ENCODE measurements around the gene SETD3. TPM values are rescaled to one million over a fixed set of nuclear protein-coding genes. Genes with fewer than 3 reads are reported as not detected.
"Not testable (repeated sequence)": the region's sequence is repeated elsewhere in the genome, so short reads cannot be mapped to it uniquely, and the experiment has no call there.

The SETD3 gene
- total RNA-seq, 2 experiments from 2014 or later, result 63.8 to 66.3 TPM

GRCh38 chr14:99348231-99348630 is 132.4 kb downstream of the SETD3 start:
- H3K4me3 Mint-ChIP-seq; H3K36me3 Mint-ChIP-seq (ENCODE audit: low read depth); H3K4me1 Mint-ChIP-seq; DNase-seq; POLR2A ChIA-PET; H3K27ac Mint-ChIP-seq; H3K9me3 Mint-ChIP-seq; CTCF ChIA-PET; H3K27me3 Mint-ChIP-seq: not testable (repeated sequence)

Other genes starting within 250 kb of the SETD3 start
- 10 to 100 TPM; 81.7 to 82.0 TPM for gene BCL11B, start 208.7 kb downstream of the SETD3 start, total RNA-seq
- gene CCNK, start 550 bp upstream of the SETD3 start, total RNA-seq, result 10 to 100 TPM; 79.2 to 83.7 TPM
- gene CCDC85C, start 123.3 kb upstream of the SETD3 start, total RNA-seq, result 10 to 100 TPM; 10.2 to 11.7 TPM
- under 1 TPM; 0.08 to 0.10 TPM for gene HHIPL1, start 164.3 kb upstream of the SETD3 start, total RNA-seq
- under 1 TPM; 0.13 to 0.23 TPM for gene CYP46A1, start 203.4 kb upstream of the SETD3 start, total RNA-seq